ENCODE data around the gene PIP4P1. TPM values are rescaled to one million over a fixed set of nuclear protein-coding genes. Genes with fewer than 3 reads are reported as not detected.

The PIP4P1 gene
- total RNA-seq, 2 experiments from 2014 or later = 83.9 to 107 TPM

- peaks cover 17% of the 10 kb centered on the region for H3K4me1 ChIP-seq (ENCODE audit: insufficient read depth, low read length)
- H3K27me3 Mint-ChIP-seq = no peaks in the 10 kb centered on the region
- no peak overlapping the region for H3K27ac ChIP-seq (ENCODE audit: low read depth in 1 of 2, low read length in 2 of 2)
- H3K36me3 ChIP-seq (ENCODE audit: insufficient read depth, low read length) = no peaks in the 10 kb centered on the region
- H3K27me3 ChIP-seq (ENCODE audit: control insufficient read depth in 1 of 2, insufficient read depth in 2 of 2, low read length in 2 of 2) = no peaks in the 10 kb centered on the region
- H3K4me1 Mint-ChIP-seq (ENCODE audit: low read depth) = peaks cover 37% of the 10 kb centered on the region
- H3K36me3 Mint-ChIP-seq (ENCODE audit: low read depth) = peaks cover 3% of the 10 kb centered on the region
- peak; percentile 88 for TF ChIP-seq CTCF (IDR thresholded peaks at IDR 0.05)
- H3K4me3 Mint-ChIP-seq = peak overlapping the region; percentile 50
- H3K9me3 ChIP-seq (ENCODE audit: control insufficient read depth in 1 of 2, insufficient read depth in 1 of 2, low read length in 2 of 2) = no peaks in the 10 kb centered on the region
- peak; percentile 39 for ATAC-seq (ENCODE audit: poor library complexity)
- intact Hi-C loops (cut with DNase I, micrococcal nuclease) = loop anchor here (1.0 to 5.0 kb wide), 4 partner anchors 78 to 194 kb away; no protein-coding TSS in a partner anchor
- peak overlapping the region; percentile 4 for H3K27ac Mint-ChIP-seq
- no peaks in the 10 kb centered on the region for H3K9me3 Mint-ChIP-seq
- CTCF ChIA-PET = interaction anchor here (0.7 to 2.2 kb wide), 16 partner anchors 9 to 275 kb away, joined by 3 to 14 read pairs (median 4); partner anchors contain the start of genes APEX1, OSGEP, PARP2 and PIP4P1
- DNase-seq = peak in 5 of 14 experiments; percentile 26 to 76 (median 65)
- POLR2A ChIA-PET = interaction anchor here (1.0 to 3.9 kb wide), 10 partner anchors 14 to 198 kb away, joined by 3 to 28 read pairs (median 4); partner anchors contain the start of genes APEX1, OSGEP, PARP2 and PIP4P1
- no peak overlapping the region for H3K4me3 ChIP-seq (ENCODE audit: low read length)
These were observed 45.4 kb downstream of the PIP4P1 start for GRCh38 chr14:20415782-20416206.

- Histone ChIP-seq H3K27me3 (ENCODE audit: control insufficient read depth in 1 of 2, insufficient read depth in 2 of 2, low read length in 2 of 2) (no peaks in the 10 kb centered on the region), H3K27ac (ENCODE audit: low read depth in 1 of 2, low read length in 2 of 2) (peak overlapping the region; percentile 80 to 90), H3K4me3 (ENCODE audit: low read length) (peak overlapping the region; percentile 96), H3K4me1 (ENCODE audit: insufficient read depth, low read length) (peaks cover 19% of the 10 kb centered on the region), H3K36me3 (ENCODE audit: insufficient read depth, low read length) (no peaks in the 10 kb centered on the region), H3K9me3 (ENCODE audit: control insufficient read depth in 1 of 2, insufficient read depth in 1 of 2, low read length in 2 of 2) (no peaks in the 10 kb centered on the region)
- ATAC-seq (ENCODE audit: poor library complexity) (peak; percentile 38), DNase-seq (peak in 5 of 14 experiments; percentile 5 to 53 (median 52))
- intact Hi-C loops (cut with DNase I, micrococcal nuclease) = loop anchor here (2.0 to 5.0 kb wide), 8 partner anchors 41 to 274 kb away; partner anchors contain the start of genes APEX1 (in 2 of the 2), ANG (in 1 of the 2), OSGEP (in 1 of the 2) and PARP2 (in 1 of the 2)
- Mint-ChIP-seq H3K27me3 (no peaks in the 10 kb centered on the region), H3K36me3 (ENCODE audit: low read depth) (peaks cover 13% of the 10 kb centered on the region), H3K9me3 (no peaks in the 10 kb centered on the region), H3K4me1 (ENCODE audit: low read depth) (peaks cover 49% of the 10 kb centered on the region), H3K4me3 (peak overlapping the region; percentile 98), H3K27ac (peak overlapping the region; percentile 80)
- peak; percentile 2 for TF ChIP-seq CTCF (IDR thresholded peaks at IDR 0.05)
- POLR2A ChIA-PET = interaction anchor here (1.1 to 3.9 kb wide), 8 partner anchors 12 to 270 kb away, joined by 4 to 28 read pairs (median 8); partner anchors contain the start of genes APEX1, OSGEP, PARP2 and PIP4P1
- CTCF ChIA-PET = interaction anchor here (1.0 to 2.2 kb wide), 5 partner anchors 10 to 197 kb away, joined by 3 to 8 read pairs (median 3); partner anchors contain the start of genes APEX1 and OSGEP
These were observed 47.5 kb downstream of the PIP4P1 start for GRCh38 chr14:20413744-20414082.

- intact Hi-C loops (cut with DNase I, micrococcal nuclease) = loop anchor here (2.0 to 5.0 kb wide), 7 partner anchors 42 to 274 kb away; partner anchors contain the start of genes APEX1 (in 2 of the 2), ANG (in 1 of the 2), OSGEP (in 1 of the 2) and PARP2 (in 1 of the 2)
- DNase-seq (peak; percentile 47 to 81 (median 66)), ATAC-seq (ENCODE audit: poor library complexity) (peak; percentile 72)
- Mint-ChIP-seq H3K27ac (peak within 1 kb of the TSS; percentile 80), H3K27me3 (no peaks in the 10 kb centered on the region), H3K4me3 (peak within 1 kb of the TSS; percentile 98), H3K36me3 (ENCODE audit: low read depth) (peaks cover 16% of the 10 kb centered on the region), H3K9me3 (no peaks in the 10 kb centered on the region), H3K4me1 (ENCODE audit: low read depth) (peaks cover 49% of the 10 kb centered on the region)
- CTCF ChIA-PET = interaction anchor here (1.0 to 2.2 kb wide), 5 partner anchors 10 to 197 kb away, joined by 3 to 8 read pairs (median 3); partner anchors contain the start of genes APEX1 and OSGEP
- H3K36me3 ChIP-seq (ENCODE audit: insufficient read depth, low read length) = peaks cover 4% of the 10 kb centered on the region
- no peaks in the 10 kb centered on the region for H3K9me3 ChIP-seq (ENCODE audit: control insufficient read depth in 1 of 2, insufficient read depth in 1 of 2, low read length in 2 of 2)
- peaks cover 19% of the 10 kb centered on the region for H3K4me1 ChIP-seq (ENCODE audit: insufficient read depth, low read length)
- peak within 1 kb of the TSS; percentile 96 for H3K4me3 ChIP-seq (ENCODE audit: low read length)
- POLR2A ChIA-PET = interaction anchor here (0.8 to 3.9 kb wide), 9 partner anchors 11 to 271 kb away, joined by 3 to 28 read pairs (median 6); partner anchors contain the start of genes APEX1, OSGEP, PARP2 and PIP4P1
- no peak for TF ChIP-seq CTCF (IDR thresholded peaks at IDR 0.05)
- no peaks in the 10 kb centered on the region for H3K27me3 ChIP-seq (ENCODE audit: control insufficient read depth in 1 of 2, insufficient read depth in 2 of 2, low read length in 2 of 2)
- H3K27ac ChIP-seq (ENCODE audit: low read depth in 1 of 2, low read length in 2 of 2) = peak within 1 kb of the TSS; percentile 80 to 90
These were observed 48.1 kb downstream of the PIP4P1 start, which contains the start of gene TEP1 for GRCh38 chr14:20412876-20413743. TSS of gene TEP1 (minus strand) at chr14:20413501. CDS start at chr14:20408439, 5,062 bp downstream.

All from CD4-positive, alpha-beta T cell (primary cell).